Measurements from ENCODE around the gene DEXI. TPM values are rescaled to one million over a fixed set of nuclear protein-coding genes. Genes with fewer than 3 reads are reported as not detected.

Gene DEXI
- total and polyA plus RNA-seq, 9 of the 15 experiments (the other 6 are each of a cell fraction or from before 2014, with no cell fraction given), result 2.9 to 40.1 (median 22.0) TPM

GRCh38 chr16:10932959-10933710, 9.1 kb downstream of the DEXI start:
- Histone ChIP-seq H3K4me3 (no peak overlapping the region), H3K27me3 (ENCODE audit: control insufficient read depth in 2 of 2, insufficient read depth in 2 of 2, low read length in 2 of 2) (no peaks in the 10 kb centered on the region), H2AFZ (ENCODE audit: low read depth, low read length) (no peak overlapping the region), H3K9me1 (ENCODE audit: control insufficient read depth, insufficient read depth, low read length) (no peaks in the 10 kb centered on the region), H3K4me2 (ENCODE audit: insufficient read depth, low read length) (no peak overlapping the region), H3K79me2 (ENCODE audit: control insufficient read depth, insufficient read depth, low read length) (peaks cover 23% of the 10 kb centered on the region; the same call in 2 of the 3 replicates), H3K4me1 (replicated peaks in 1 of 2; ENCODE audit: control insufficient read depth in 2 of 2, insufficient read depth in 2 of 2, low read length in 2 of 2) (peaks cover 0 to 9% of the 10 kb centered on the region in 2 experiments; a peak in 2 of 5 replicates), H3K36me3 (ENCODE audit: control insufficient read depth, insufficient read depth, low read length) (peaks cover 45% of the 10 kb centered on the region), H3K9ac (ENCODE audit: insufficient read depth in 1 of 2, low read depth in 2 of 2, low read length in 2 of 2) (no peak overlapping the region), H3K9me3 (replicated peaks; ENCODE audit: control insufficient read depth, insufficient read depth, low read depth, low read length) (no peaks in the 10 kb centered on the region), H3K27ac (ENCODE audit: extremely low read depth, low read depth, low read length) (no peak overlapping the region), H4K20me1 (replicated peaks; ENCODE audit: control insufficient read depth, insufficient read depth, low read length) (peaks cover 33% of the 10 kb centered on the region)
- FAIRE-seq (no peak), DNase-seq (ENCODE audit: extremely low read depth in 1 of 4, low spot score in 3 of 4) (no peak), ATAC-seq (no peak)
- in situ Hi-C loops (cut with MboI), result loop anchor here (10.0 kb wide), 1 partner anchor 678 kb away; no protein-coding TSS in a partner anchor
- 83% methylated on average over 11 of the region's 11 CpGs for WGBS (ENCODE audit: insufficient coverage, low coverage, missing lambda C conversion rate)
- TF ChIP-seq MTA3 (IDR thresholded peaks at IDR 0.05; ENCODE audit: borderline replicate concordance) (no peak), ZFP36 (IDR thresholded peaks at IDR 0.05; ENCODE audit: low read depth, low read length, partially characterized antibody) (peak; percentile 77), RBM25 (IDR thresholded peaks at IDR 0.05; ENCODE audit: low read depth, low read length, severe bottlenecking) (peak; percentile 76), HIVEP1 (CRISPR knock-in tag; IDR thresholded peaks at IDR 0.05) (no peak), BCOR (IDR thresholded peaks at IDR 0.05) (peak; percentile 71)
- POLR2A ChIA-PET, result interaction anchor here (0.5 to 1.5 kb wide), 4 partner anchors 9 to 313 kb away, joined by 3 to 6 read pairs (median 4); partner anchors contain the start of gene DEXI
- intact Hi-C loops (cut with micrococcal nuclease), result no loop called here
- CTCF ChIA-PET (ENCODE audit: low intra/inter-chr PET ratio), result no interaction called here
- BruUV-seq (replicated peaks), result no TSS peak

Data from K562 (cell line).